ENCODE measurements around the gene GPBP1L1. TPM values are rescaled to one million over a fixed set of nuclear protein-coding genes. Genes with fewer than 3 reads are reported as not detected.

Gene GPBP1L1
- total and polyA plus RNA-seq, 9 of the 15 experiments (the other 6 are each of a cell fraction or from before 2014, with no cell fraction given) = 86.0 to 216 (median 138) TPM

GRCh38 chr1:45686288-45687013, at the start of gene GPBP1L1 (continued):
- peak; percentile 89; the same call in 1 of the 2 replicates for TF ChIP-seq PREB (CRISPR knock-in tag; IDR thresholded peaks at IDR 0.05)
- TF ChIP-seq MTA3 (IDR thresholded peaks at IDR 0.05; ENCODE audit: borderline replicate concordance) = no peak
- TF ChIP-seq, protein P1, sequence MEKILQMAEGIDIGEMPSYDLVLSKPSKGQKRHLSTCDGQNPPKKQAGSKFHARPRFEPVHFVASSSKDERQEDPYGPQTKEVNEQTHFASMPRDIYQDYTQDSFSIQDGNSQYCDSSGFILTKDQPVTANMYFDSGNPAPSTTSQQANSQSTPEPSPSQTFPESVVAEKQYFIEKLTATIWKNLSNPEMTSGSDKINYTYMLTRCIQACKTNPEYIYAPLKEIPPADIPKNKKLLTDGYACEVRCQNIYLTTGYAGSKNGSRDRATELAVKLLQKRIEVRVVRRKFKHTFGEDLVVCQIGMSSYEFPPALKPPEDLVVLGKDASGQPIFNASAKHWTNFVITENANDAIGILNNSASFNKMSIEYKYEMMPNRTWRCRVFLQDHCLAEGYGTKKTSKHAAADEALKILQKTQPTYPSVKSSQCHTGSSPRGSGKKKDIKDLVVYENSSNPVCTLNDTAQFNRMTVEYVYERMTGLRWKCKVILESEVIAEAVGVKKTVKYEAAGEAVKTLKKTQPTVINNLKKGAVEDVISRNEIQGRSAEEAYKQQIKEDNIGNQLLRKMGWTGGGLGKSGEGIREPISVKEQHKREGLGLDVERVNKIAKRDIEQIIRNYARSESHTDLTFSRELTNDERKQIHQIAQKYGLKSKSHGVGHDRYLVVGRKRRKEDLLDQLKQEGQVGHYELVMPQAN (IDR thresholded peaks at IDR 0.05; ENCODE audit: borderline replicate concordance) = peak; percentile 84
- peak; percentile 77; the same call in 1 of the 2 replicates for TF ChIP-seq ZNF41 (CRISPR knock-in tag; conservative IDR thresholded peaks at IDR 0.05)
- TF ChIP-seq, protein P2, sequence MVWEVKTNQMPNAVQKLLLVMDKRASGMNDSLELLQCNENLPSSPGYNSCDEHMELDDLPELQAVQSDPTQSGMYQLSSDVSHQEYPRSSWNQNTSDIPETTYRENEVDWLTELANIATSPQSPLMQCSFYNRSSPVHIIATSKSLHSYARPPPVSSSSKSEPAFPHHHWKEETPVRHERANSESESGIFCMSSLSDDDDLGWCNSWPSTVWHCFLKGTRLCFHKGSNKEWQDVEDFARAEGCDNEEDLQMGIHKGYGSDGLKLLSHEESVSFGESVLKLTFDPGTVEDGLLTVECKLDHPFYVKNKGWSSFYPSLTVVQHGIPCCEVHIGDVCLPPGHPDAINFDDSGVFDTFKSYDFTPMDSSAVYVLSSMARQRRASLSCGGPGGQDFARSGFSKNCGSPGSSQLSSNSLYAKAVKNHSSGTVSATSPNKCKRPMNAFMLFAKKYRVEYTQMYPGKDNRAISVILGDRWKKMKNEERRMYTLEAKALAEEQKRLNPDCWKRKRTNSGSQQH (CRISPR knock-in tag; IDR thresholded peaks at IDR 0.05) = peak; percentile 75
- TF ChIP-seq SPI1 (IDR thresholded peaks at IDR 0.05; ENCODE audit: borderline replicate concordance, low read depth, low read length) = peak; percentile 45; the same call in 1 of the 2 replicates
- TF ChIP-seq ZC3H4 (CRISPR knock-in tag; IDR thresholded peaks at IDR 0.05; ENCODE audit: borderline replicate concordance) = 0 out of 2 replicates have a peak, but pooled peaks have one; percentile 76
- TF ChIP-seq KAT7 (CRISPR knock-in tag; IDR thresholded peaks at IDR 0.05; ENCODE audit: borderline replicate concordance) = peak; percentile 84; the same call in 1 of the 2 replicates
- peak; percentile 89 for TF ChIP-seq PHB (CRISPR knock-in tag; IDR thresholded peaks at IDR 0.05)
- TF ChIP-seq SRSF9 (IDR thresholded peaks at IDR 0.05; ENCODE audit: borderline replicate concordance, low read depth, low read length) = no peak
- peak; percentile 68; the same call in 1 of the 2 replicates for TF ChIP-seq SRSF3 (IDR thresholded peaks at IDR 0.05; ENCODE audit: insufficient read depth, low read length)
- peak; percentile 74 for TF ChIP-seq TBP (optimal IDR thresholded peaks at IDR 0.05; ENCODE audit: low read depth, low read length)
- no peak for TF ChIP-seq ZNF696 (CRISPR knock-in tag; conservative IDR thresholded peaks at IDR 0.05)
- peak; percentile 93 for TF ChIP-seq POLR2G (IDR thresholded peaks at IDR 0.05; ENCODE audit: low read depth, low read length)
- TF ChIP-seq EP400 (IDR thresholded peaks at IDR 0.05) = peak; percentile 94
- no peak; the same call in 1 of the 2 replicates for TF ChIP-seq IFI16 (CRISPR knock-in tag; IDR thresholded peaks at IDR 0.05)
- TF ChIP-seq POLR2H (tag; IDR thresholded peaks at IDR 0.05; ENCODE audit: low read depth) = no peak
- TF ChIP-seq E2F4 (CRISPR knock-in tag; IDR thresholded peaks at IDR 0.05; ENCODE audit: low read depth) = peak; percentile 85
- TF ChIP-seq EGR1 (conservative IDR thresholded peaks at IDR 0.05) = peak; percentile 65; the same call in 1 of the 2 replicates
- TF ChIP-seq, protein P3, sequence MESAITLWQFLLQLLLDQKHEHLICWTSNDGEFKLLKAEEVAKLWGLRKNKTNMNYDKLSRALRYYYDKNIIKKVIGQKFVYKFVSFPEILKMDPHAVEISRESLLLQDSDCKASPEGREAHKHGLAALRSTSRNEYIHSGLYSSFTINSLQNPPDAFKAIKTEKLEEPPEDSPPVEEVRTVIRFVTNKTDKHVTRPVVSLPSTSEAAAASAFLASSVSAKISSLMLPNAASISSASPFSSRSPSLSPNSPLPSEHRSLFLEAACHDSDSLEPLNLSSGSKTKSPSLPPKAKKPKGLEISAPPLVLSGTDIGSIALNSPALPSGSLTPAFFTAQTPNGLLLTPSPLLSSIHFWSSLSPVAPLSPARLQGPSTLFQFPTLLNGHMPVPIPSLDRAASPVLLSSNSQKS (CRISPR knock-in tag; IDR thresholded peaks at IDR 0.05) = no peak

Measured in K562 (cell line).